GM19463 (cell line): ENCODE measurements around the gene CSAD.
"Not testable (repeated sequence)": the region's sequence is repeated elsewhere in the genome, so short reads cannot be mapped to it uniquely, and the experiment has no call there.

ENCODE experiments used
- ATAC-seq: cut with Tn5 transposase; IDR thresholded peaks from one replicate; pipeline ENCODE4 v1.9.1; 2021; ENCODE audit warnings: mild to moderate bottlenecking, moderate library complexity; ENCODE audit not compliant: unreplicated experiment

CSAD gene

DNA sequence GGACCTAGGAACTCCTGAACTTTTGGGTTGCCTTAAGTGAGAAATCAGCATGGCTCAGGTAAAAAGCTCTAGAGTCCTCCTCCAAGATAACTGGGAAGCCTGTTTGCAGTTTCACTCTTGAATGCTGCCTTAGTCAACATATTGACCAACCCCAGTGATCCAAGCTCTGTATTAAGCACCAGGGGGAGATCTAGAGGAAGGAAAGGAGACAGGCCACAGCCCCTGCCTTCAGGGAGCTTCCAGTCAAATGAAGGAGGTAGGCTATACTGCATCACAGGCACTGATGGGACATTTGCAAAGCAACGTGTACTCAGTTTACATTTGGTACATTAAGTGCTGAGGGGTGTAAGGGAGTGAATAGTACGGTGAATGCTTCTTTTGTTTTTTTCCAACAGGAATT lies 1.2 kb upstream of the CSAD start:
- no peak for ATAC-seq

DNA sequence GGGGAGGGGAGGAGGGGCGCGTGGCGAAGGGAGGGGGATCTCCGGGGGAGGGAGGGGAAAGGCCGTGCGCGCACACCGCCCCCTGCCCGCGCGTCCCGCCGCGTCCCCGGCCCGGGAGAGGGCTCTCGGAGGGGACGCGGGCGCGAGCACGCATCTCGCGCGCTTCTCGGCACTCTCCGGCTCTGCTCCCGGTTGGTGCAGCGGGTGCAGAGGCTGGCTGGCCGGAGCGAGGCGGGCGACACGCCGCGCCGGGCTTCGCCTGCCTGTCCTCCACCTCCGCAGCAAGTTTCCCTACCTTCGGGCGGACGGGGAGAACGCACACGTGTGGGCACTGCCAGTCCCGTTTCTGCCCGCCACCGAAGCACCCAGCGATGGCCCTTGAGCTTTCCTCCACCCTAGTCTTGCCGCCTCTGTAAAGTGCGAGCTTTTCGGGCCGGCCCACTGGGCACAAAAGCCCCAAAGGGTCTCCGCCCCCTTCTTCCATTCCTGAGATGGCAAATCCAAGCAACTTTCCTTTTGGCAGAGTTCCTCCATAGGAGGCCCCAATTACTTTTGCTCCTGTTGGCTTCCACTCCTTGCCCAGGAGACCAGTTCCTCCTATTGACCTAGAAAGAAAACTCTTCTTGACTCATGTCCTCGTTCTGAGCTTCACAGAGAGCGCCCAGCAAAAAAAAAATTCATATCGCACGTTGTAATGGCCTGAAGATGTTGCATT lies 363 bp upstream of the CSAD start:
- ATAC-seq: peak; percentile 43

GRCh38 chr12:53179687-53180219 lies 972 bp downstream of the CSAD start:
- ATAC-seq: no peak

- not testable (repeated sequence) for ATAC-seq
These were observed 1.9 kb downstream of the CSAD start for GRCh38 chr12:53178803-53179202.

- ATAC-seq: not testable (repeated sequence)
These were observed 3.3 kb downstream of the CSAD start for GRCh38 chr12:53177447-53177846.

- ATAC-seq: no peak
These were observed 4.0 kb downstream of the CSAD start for GRCh38 chr12:53176750-53177149.

DNA sequence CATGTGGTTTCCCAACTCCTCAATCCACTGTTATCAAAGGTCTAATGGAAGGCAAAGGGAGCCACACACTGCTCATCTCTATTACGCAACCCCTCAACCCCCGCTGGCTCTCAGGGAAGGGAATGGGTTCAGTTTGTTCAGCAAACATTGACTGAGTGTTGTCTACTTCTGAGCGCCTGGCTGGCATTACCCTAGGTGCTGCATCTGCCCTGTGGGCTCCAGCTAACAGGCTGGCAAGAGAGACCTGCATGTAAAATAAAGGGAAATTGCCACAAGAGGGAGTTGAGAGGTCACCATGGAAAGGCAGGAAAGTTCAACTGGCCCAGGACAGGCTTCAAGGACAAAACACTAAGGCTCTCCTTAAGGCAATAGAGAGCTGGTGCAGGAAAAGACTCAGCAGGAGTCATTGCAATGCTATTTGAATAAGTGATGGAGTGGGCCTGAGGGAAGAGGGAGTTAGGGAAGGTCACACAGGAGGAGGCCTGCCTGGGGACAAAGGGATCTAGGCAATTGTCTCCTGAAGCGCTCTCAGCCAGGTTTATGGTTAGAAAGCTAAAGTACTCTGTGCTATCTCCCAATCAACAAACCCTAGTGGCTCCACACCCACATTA lies 5.7 kb downstream of the CSAD start:
- no peak for ATAC-seq

DNA sequence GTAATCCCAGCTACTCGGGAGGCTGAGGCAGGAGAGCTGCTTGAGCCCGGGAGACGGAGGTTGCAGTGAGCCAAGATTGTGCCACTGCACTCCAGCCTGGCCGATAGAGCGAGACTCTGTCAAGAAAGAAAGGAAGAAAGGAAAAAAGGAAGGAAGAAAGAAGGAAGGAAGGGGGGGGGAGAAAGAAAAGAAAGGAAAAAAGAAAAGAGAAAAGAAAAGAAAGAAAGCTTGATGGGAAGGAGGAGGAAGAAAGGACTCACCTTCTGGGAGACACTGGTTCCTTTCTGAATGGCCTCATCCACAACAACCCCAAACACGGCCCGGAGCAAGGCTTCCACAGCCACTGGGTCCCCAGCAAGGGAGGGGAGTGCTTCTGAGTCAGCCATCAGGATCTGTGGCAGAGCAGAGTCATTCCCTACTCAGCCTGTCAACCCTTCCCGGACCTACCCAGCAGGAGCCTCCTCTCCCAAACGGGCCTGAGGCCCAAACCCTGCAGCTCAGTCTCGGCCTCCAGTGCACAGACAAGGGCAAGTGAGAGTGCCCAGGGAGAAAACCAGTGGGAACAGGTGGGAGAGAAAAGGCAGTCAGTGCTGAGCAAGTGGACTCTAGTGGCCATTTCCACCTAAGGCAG lies 7.5 kb downstream of the CSAD start:
- no peak for ATAC-seq

DNA sequence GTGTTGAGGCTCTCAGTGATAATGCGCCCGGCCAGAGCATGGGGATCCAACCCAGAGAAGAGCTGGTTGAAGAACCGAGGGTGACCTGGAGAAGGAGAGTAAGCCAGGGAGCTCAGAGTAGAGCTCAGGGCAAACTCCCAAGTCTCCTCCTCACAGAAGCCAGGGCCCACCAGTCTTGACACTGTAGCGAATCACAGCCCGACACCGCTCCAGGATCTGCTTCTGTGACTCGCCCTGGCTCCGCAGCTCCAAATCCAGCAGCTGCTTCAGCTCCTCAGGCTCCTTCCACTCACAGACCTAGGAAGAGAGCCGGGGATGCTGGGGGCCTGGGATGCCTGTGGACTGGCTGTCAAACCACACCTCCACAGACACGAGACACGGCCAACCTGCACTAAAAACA lies 8.4 kb downstream of the CSAD start:
- ATAC-seq: no peak

DNA sequence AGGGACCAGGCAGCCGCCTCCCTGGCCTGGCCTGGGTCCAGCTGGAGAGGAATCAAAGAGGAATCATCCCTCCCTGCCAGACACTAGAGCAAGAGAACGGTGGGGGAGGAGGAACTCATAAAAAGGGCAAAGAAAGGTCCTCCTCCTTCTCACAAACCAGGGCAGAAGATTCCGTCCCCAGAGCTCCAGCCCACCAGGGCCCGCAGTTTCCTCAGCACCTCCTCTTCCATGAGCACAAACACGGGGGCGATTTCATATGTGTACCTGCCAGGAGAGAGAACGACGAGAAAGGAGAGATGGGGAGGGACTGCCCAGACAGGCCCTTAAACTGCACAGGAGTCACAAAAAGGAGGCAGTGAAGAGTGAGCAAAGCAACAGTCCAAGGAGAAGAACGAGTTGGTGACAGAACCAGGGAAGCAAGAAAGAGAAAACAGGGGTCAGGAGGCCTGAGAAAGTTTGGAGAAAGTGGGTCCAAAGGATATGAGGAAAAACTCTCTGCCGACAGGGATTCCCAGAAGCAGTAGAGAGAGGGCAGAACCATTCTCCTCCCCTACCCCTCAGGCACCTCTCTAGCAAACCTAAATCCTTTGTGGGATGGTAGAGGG lies 8.9 kb downstream of the CSAD start:
- ATAC-seq: no peak

- ATAC-seq: no peak
These were observed 9.6 kb downstream of the CSAD start for GRCh38 chr12:53170876-53171724.

DNA sequence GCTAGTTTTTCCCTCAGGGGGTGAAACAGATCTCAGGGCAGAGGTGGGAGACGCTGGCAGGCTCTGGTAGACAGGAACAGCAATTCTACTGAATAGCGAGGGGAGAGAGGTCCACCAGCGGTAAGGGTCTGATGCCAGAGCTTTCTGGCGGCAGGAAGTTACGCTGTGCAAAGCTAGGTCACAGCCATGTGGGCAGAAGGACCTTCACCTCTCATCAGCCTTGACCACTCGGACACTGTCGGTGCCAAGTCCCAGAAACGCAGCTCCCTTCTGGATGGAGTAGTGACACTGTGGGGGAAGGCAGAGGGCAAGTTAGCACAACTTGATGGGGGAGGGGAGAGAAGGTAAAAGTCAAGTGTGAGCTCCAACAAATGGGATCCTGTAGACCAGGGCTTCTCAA lies 10.5 kb downstream of the CSAD start:
- no peak for ATAC-seq

- ATAC-seq: no peak
These were observed 11.1 kb downstream of the CSAD start for GRCh38 chr12:53169644-53170043.

DNA sequence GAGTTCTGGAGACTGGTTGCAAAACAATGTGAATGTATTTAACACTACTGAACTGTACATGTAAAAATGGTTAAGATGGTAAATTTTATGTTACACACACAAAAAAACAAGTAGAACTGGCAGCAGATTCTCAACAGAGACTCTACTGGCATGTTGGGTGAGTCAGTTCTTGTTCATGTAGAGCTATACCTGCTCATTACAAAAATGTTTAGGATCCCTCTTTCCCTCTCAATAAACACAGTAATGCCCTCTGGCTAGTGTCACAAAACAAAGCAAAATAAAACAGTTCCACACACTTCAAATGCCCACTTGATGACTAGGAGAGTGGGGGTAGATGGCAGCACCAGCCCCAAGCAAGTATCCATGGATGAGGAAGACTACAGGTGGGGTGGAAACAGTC lies 13.9 kb downstream of the CSAD start:
- ATAC-seq: no peak

GRCh38 chr12:53163008-53163407 lies 17.7 kb downstream of the CSAD start:
- not testable (repeated sequence) for ATAC-seq

GRCh38 chr12:53161119-53161911 lies 19.4 kb downstream of the CSAD start:
- ATAC-seq: no peak

- no peak for ATAC-seq
These were observed 20.1 kb downstream of the CSAD start for GRCh38 chr12:53160673-53161072.

DNA sequence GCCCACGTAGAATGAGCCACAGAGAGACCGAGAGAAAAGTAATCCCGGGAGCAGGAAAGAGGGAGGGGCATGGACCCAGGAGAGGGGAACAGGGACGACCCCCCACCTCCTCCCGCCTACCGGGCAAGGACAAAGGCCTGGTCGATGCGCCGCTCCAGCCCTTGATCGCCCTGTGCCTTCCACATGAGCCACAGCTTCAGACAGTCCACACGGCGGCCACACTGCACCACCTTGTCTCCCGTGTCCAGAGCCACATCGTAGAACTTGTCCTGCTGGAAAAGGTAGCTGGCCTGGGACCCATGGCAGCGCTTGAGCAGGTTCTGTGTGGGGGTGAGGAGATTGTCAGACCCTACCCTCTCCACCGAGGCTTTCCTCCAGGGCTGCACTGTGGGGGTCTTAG lies 20.7 kb downstream of the CSAD start:
- no peak for ATAC-seq

GRCh38 chr12:53159195-53159839 lies 21.4 kb downstream of the CSAD start:
- ATAC-seq: no peak
